OCI-LY1 (cell line): Measurements from ENCODE around the gene CEP250.
"Not testable (repeated sequence)": the region's sequence is repeated elsewhere in the genome, so short reads cannot be mapped to it uniquely, and the experiment has no call there.

Experiments used
- H2AFZ ChIP-seq: fragments of 200-600 bp; sonication (generic), shearing (Covaris generic); 2 replicates; pipeline ENCODE4 v1.6.0; 2014; ENCODE audit warnings: antibody characterized with exemption, mild to moderate bottlenecking, low read length
- H3F3A ChIP-seq: fragments of 200-600 bp; sonication (generic), shearing (Covaris generic); 2 replicates; pipeline ENCODE4 v1.6.0; 2014; ENCODE audit warnings: mild to moderate bottlenecking, antibody characterized with exemption, low read length, moderate library complexity; ENCODE audit not compliant: insufficient read depth
- H3K27ac ChIP-seq: fragments of 200-600 bp; sonication (generic); 2 replicates; pipeline ENCODE4 v1.5.1; 2014; ENCODE audit warnings: low read length, mixed run types, mild to moderate bottlenecking, low read depth; ENCODE audit not compliant: poor library complexity, severe bottlenecking
- H3K27me3 ChIP-seq: fragments of 200-600 bp; sonication (generic); 2 replicates; pipeline ENCODE4 v1.6.0; 2014; ENCODE audit warnings: antibody characterized with exemption, mild to moderate bottlenecking, low read length, moderate library complexity; ENCODE audit not compliant: insufficient read depth
- H3K36me3 ChIP-seq: fragments of 200-600 bp; sonication (generic); 2 replicates; pipeline ENCODE4 v1.6.1; 2014; ENCODE audit warnings: mild to moderate bottlenecking, antibody characterized with exemption, low read length, moderate library complexity, mixed read lengths; ENCODE audit not compliant: insufficient read depth
- H3K4me1 ChIP-seq: fragments of 200-600 bp; sonication (generic); 2 replicates; pipeline ENCODE4 v1.5.1; 2014; ENCODE audit warnings: mild to moderate bottlenecking, low read length, moderate library complexity; ENCODE audit not compliant: insufficient read depth, severe bottlenecking
- H3K4me2 ChIP-seq: fragments of 200-600 bp; sonication (generic), shearing (Covaris generic); 2 replicates; pipeline ENCODE4 v1.6.1; 2014; ENCODE audit warnings: low read length
- H3K4me3 ChIP-seq: fragments of 200-600 bp; sonication (generic); 2 replicates; pipeline ENCODE4 v1.5.1; 2014; ENCODE audit warnings: low read length, low read depth, mild to moderate bottlenecking, mixed read lengths; ENCODE audit not compliant: poor library complexity, severe bottlenecking
- H3K79me2 ChIP-seq: fragments of 200-600 bp; shearing (Covaris generic); 2 replicates; pipeline ENCODE4 v1.6.1; 2016; ENCODE audit warnings: mixed run types, low read length, mixed read lengths; ENCODE audit not compliant: insufficient read depth
- H3K9ac ChIP-seq: fragments of 200-600 bp; sonication (generic), shearing (Covaris generic); 2 replicates; pipeline ENCODE4 v1.6.1; 2014; ENCODE audit warnings: mild to moderate bottlenecking, low read length, mixed read lengths
- H3K9me2 ChIP-seq: fragments of 200-600 bp; sonication (generic), shearing (Covaris generic); 2 replicates; pipeline ENCODE4 v1.6.1; 2014; ENCODE audit warnings: low read depth, mild to moderate bottlenecking, low read length, mixed read lengths
- H3K9me3 ChIP-seq: fragments of 200-600 bp; shearing (Covaris generic); 2 replicates; pipeline ENCODE4 v1.6.1; 2014; ENCODE audit warnings: low read length, mixed read lengths
- H4K20me1 ChIP-seq: fragments of 200-600 bp; sonication (generic), shearing (Covaris generic); 2 replicates; pipeline ENCODE4 v1.6.0; 2016; ENCODE audit warnings: mild to moderate bottlenecking, low read length; ENCODE audit not compliant: insufficient read depth
- EZH2 ChIP-seq: fragments of 200-600 bp; sonication (generic), shearing (Covaris generic); IDR thresholded peaks from 2 replicates; pipeline ENCODE4 v1.8.0; 2017; ENCODE audit warnings: borderline replicate concordance, mixed run types, mild to moderate bottlenecking, antibody characterized with exemption, low read length, moderate library complexity, mixed read lengths
- TF ChIP-seq, protein P1 (sequence below): fragments of 200-600 bp; sonication (generic), shearing (Covaris generic); IDR thresholded peaks from 2 replicates; pipeline ENCODE4 v1.5.1; 2017; ENCODE audit warnings: mild to moderate bottlenecking, antibody characterized with exemption, low read length, moderate library complexity, mixed read lengths

CEP250 gene

DNA sequence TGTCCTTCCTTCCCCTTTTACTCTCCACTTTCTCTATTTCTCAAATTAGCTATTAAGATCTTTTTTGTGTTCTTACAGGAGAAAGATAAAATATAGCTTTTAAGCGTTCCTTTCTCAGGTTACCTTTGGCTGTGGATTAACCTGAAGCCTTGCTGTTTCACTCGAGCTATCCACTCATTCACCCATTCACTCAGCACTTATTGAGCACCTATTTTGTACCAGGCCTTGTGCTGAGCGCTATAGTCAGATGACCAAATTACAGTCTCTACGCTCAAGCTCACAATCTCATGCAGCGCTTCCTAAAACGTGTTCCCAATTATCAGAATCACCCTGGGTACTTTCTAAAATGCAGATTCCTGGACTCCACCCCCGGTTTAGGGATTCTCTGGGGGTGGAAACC is 1.8 kb upstream of the CEP250 start:
- H3K4me1 ChIP-seq, result peaks cover 38% of the 10 kb centered on the region
- no peaks in the 10 kb centered on the region for H3K79me2 ChIP-seq
- no peaks in the 10 kb centered on the region for H4K20me1 ChIP-seq
- H3K9me3 ChIP-seq, result no peaks in the 10 kb centered on the region
- H3K4me3 ChIP-seq, result peak overlapping the region; percentile 66
- no peak overlapping the region for H2AFZ ChIP-seq
- H3K36me3 ChIP-seq, result no peaks in the 10 kb centered on the region
- TF ChIP-seq, protein P1, sequence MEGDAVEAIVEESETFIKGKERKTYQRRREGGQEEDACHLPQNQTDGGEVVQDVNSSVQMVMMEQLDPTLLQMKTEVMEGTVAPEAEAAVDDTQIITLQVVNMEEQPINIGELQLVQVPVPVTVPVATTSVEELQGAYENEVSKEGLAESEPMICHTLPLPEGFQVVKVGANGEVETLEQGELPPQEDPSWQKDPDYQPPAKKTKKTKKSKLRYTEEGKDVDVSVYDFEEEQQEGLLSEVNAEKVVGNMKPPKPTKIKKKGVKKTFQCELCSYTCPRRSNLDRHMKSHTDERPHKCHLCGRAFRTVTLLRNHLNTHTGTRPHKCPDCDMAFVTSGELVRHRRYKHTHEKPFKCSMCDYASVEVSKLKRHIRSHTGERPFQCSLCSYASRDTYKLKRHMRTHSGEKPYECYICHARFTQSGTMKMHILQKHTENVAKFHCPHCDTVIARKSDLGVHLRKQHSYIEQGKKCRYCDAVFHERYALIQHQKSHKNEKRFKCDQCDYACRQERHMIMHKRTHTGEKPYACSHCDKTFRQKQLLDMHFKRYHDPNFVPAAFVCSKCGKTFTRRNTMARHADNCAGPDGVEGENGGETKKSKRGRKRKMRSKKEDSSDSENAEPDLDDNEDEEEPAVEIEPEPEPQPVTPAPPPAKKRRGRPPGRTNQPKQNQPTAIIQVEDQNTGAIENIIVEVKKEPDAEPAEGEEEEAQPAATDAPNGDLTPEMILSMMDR, result no peak
- no peak for TF ChIP-seq EZH2
- H3K4me2 ChIP-seq, result peak overlapping the region; percentile 66
- H3K9me2 ChIP-seq, result no peaks in the 10 kb centered on the region
- no peaks in the 10 kb centered on the region for H3F3A ChIP-seq
- H3K9ac ChIP-seq, result no peak overlapping the region; the same call in 1 of the 2 replicates
- H3K27ac ChIP-seq, result no peak overlapping the region
- no peaks in the 10 kb centered on the region for H3K27me3 ChIP-seq

DNA sequence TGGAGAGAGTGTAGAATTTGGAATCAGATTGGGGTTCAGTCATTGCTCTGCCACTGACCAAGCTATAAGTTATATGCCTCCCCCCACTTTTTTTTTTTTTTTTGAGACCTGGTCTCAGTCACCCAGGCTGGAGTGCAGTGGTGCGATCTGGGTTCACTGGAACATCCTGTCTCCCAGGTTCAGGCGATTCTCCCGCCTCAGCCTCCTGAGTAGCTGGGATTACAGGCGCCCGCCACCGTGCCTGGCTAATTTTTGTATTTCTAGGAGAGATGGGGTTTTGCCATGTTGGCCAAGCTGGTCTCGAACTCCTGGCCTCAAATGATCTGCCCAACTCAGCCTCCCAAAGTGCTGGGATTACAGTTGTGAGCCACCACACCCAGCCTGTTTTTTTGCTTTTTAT is 1.3 kb downstream of the CEP250 start:
- Histone ChIP-seq H3K4me2 (peak overlapping the region; percentile 66), H3K4me3 (peak overlapping the region; percentile 66), H3K36me3 (peaks cover 19% of the 10 kb centered on the region; the same call in 1 of the 2 replicates), H3K4me1 (peaks cover 41% of the 10 kb centered on the region)
- not testable (repeated sequence) for H3K27me3 ChIP-seq, H3K9me2 ChIP-seq, H2AFZ ChIP-seq, H3K9me3 ChIP-seq, H3K79me2 ChIP-seq, H3K9ac ChIP-seq, H3K27ac ChIP-seq, H3F3A ChIP-seq, H4K20me1 ChIP-seq

DNA sequence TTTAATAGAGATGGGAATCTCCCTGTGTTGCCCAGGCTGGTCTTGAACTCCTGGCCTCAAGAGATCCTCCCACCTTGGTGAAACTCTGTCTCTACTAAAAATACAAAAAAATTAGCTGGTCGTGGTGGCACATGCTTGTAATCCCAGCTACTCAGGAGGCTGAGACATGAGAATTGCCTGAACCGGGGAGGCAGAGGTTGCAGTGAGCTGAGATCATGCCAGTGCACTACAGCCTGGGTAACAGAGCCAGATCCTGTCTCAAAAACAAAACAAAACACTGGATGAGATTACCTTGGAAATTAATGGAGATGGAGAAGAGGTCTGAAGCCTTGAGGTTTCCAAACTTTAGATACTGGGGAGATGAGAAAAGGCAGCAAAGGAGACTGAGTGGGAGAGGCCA is 2.1 kb downstream of the CEP250 start:
- not testable (repeated sequence) for H3K9me3 ChIP-seq, H3F3A ChIP-seq, H3K4me3 ChIP-seq, H3K9me2 ChIP-seq, H3K9ac ChIP-seq, H3K27ac ChIP-seq, H4K20me1 ChIP-seq, H3K79me2 ChIP-seq, H3K27me3 ChIP-seq, H2AFZ ChIP-seq
- Histone ChIP-seq H3K36me3 (peaks cover 23% of the 10 kb centered on the region; the same call in 1 of the 2 replicates), H3K4me2 (0 out of 2 replicates have a peak overlapping the region, but pooled peaks have one; percentile 3), H3K4me1 (peaks cover 50% of the 10 kb centered on the region)

DNA sequence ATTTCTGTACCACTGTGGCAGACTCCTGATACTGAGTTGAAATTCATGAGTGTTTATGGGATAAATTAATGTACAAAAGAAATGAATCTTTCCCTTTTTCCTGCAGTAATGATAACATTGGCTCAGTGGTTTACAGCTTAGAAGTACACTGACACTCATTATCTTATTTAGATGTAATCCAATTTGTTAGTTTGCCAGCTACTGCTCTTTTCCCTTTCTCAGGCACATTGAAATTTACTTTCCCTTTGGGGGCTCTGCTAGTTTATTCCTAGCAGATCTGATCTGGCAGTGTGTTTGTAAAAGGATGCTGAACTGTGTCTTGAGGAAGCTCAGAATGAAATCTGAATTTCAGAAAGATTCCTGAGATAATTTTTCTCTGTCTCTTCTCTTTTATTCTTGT is 3.0 kb downstream of the CEP250 start:
- H4K20me1 ChIP-seq, result no peaks in the 10 kb centered on the region
- H3K4me2 ChIP-seq, result no peak overlapping the region

More for the DNA sequence above, 3.0 kb downstream of the CEP250 start:
- H3F3A ChIP-seq, result no peaks in the 10 kb centered on the region
- H3K79me2 ChIP-seq, result no peaks in the 10 kb centered on the region
- TF ChIP-seq, protein P1, result no peak
- H3K4me3 ChIP-seq, result no peak overlapping the region
- H3K27ac ChIP-seq, result no peak overlapping the region
- no peaks in the 10 kb centered on the region for H3K9me2 ChIP-seq
- peaks cover 51% of the 10 kb centered on the region for H3K4me1 ChIP-seq
- peaks cover 23% of the 10 kb centered on the region; the same call in 1 of the 2 replicates for H3K36me3 ChIP-seq
- no peak overlapping the region for H2AFZ ChIP-seq
- no peak overlapping the region for H3K9ac ChIP-seq
- H3K9me3 ChIP-seq, result no peaks in the 10 kb centered on the region
- H3K27me3 ChIP-seq, result no peaks in the 10 kb centered on the region
